DOHH2 (cell line): Measurements from ENCODE around the gene ANKDD1A.

Source experiments
- CTCF ChIP-seq: fragments of 200-600 bp; sonication (generic); IDR thresholded peaks from one replicate; pipeline ENCODE4 v1.5.1; 2014; ENCODE audit warnings: antibody characterized with exemption, mild to moderate bottlenecking, low read depth, low read length; ENCODE audit not compliant: poor library complexity, severe bottlenecking
- EZH2phosphoT487 ChIP-seq: fragments of 200-600 bp; sonication (generic); IDR thresholded peaks from 2 replicates; pipeline ENCODE4 v1.6.1; 2017; ENCODE audit warnings: borderline replicate concordance, mild to moderate bottlenecking, antibody characterized with exemption, low read length, moderate library complexity, mixed read lengths

GRCh38 chr15:64888336-64888735 is 23.4 kb upstream of the ANKDD1A start:
- TF ChIP-seq CTCF (no peak), EZH2phosphoT487 (no peak)
